ENCODE data around the gene MX2. TPM values are rescaled to one million over a fixed set of nuclear protein-coding genes. Genes with fewer than 3 reads are reported as not detected.
"Not testable (repeated sequence)": the region's sequence is repeated elsewhere in the genome, so short reads cannot be mapped to it uniquely, and the experiment has no call there.

MX2 gene
- total and polyA plus RNA-seq, 2 of the 4 experiments (the other 2 are of a cell fraction): 0.53 to 0.54 TPM

GRCh38 chr21:41417505-41417904 is 55.7 kb downstream of the MX2 start:
- H2BK120ac ChIP-seq (ENCODE audit: low read depth, low read length); BruUV-seq (replicated peaks); H3K4ac ChIP-seq (ENCODE audit: low read depth, low read length); H2AK9ac ChIP-seq (replicated peaks; ENCODE audit: low read depth, low read length, poor library complexity); H3K27me3 ChIP-seq (ENCODE audit: control insufficient read depth, insufficient read depth, low read length); H3K23ac ChIP-seq (ENCODE audit: low read depth, low read length); intact Hi-C loops (cut with micrococcal nuclease); DNase-seq; H3K4me3 ChIP-seq (ENCODE audit: insufficient read depth, low read depth, low read length); H3K9me1 ChIP-seq (ENCODE audit: insufficient read depth, low read length); H2BK15ac ChIP-seq (ENCODE audit: low read depth, low read length); H4K5ac ChIP-seq (ENCODE audit: low read depth, low read length); H2BK20ac ChIP-seq (ENCODE audit: low read depth, low read length); H3K18ac ChIP-seq (ENCODE audit: low read depth, low read length); H3K56ac ChIP-seq (ENCODE audit: extremely low read depth, insufficient read depth, low read length); H4K8ac ChIP-seq (ENCODE audit: low read depth in 2 of 2, low read length in 2 of 2); H3K9me3 ChIP-seq (ENCODE audit: control insufficient read depth, insufficient read depth, low read length); dilution Hi-C loops (cut with HindIII; ENCODE audit: low sequenced_read_pairs, unreplicated experiment); H4K91ac ChIP-seq (ENCODE audit: insufficient read depth, low read depth, low read length); H3K9ac ChIP-seq (ENCODE audit: low read depth, low read length); CTCF ChIA-PET; H3K79me1 ChIP-seq (ENCODE audit: low read depth in 1 of 2, low read length in 2 of 2); H4K20me1 ChIP-seq (ENCODE audit: insufficient read depth, low read length); H3K14ac ChIP-seq (replicated peaks; ENCODE audit: low read depth, low read length); POLR2A ChIA-PET (ENCODE audit: unreplicated experiment); H3K27ac ChIP-seq (ENCODE audit: insufficient read depth, low read length); H2BK5ac ChIP-seq (ENCODE audit: low read depth, low read length, poor library complexity, severe bottlenecking); H3K36me3 ChIP-seq (ENCODE audit: control insufficient read depth, insufficient read depth, low read length); H3K4me1 ChIP-seq (ENCODE audit: control insufficient read depth, insufficient read depth, low read length); ATAC-seq (ENCODE audit: low read depth); H3K4me2 ChIP-seq (ENCODE audit: low read depth, low read length); H2AFZ ChIP-seq (replicated peaks; ENCODE audit: low read length, poor library complexity); H2AK5ac ChIP-seq (ENCODE audit: low read depth, low read length); in situ Hi-C loops (cut with MboI; ENCODE audit: low sequenced_read_pairs): not testable (repeated sequence)
- WGBS, 2 experiments (ENCODE audit: extremely low coverage in 2 of 2, insufficient read length in 1 of 2): no CpG with 5 or more reads among the region's 2 CpGs
